ENCODE measurements around the gene C20orf141.
A peak's percentile ranks its signal among the peaks of the same experiment; 100 is the strongest.
"Not testable (repeated sequence)": the region's sequence is repeated elsewhere in the genome, so short reads cannot be mapped to it uniquely, and the experiment has no call there.

C20orf141 gene

DNA sequence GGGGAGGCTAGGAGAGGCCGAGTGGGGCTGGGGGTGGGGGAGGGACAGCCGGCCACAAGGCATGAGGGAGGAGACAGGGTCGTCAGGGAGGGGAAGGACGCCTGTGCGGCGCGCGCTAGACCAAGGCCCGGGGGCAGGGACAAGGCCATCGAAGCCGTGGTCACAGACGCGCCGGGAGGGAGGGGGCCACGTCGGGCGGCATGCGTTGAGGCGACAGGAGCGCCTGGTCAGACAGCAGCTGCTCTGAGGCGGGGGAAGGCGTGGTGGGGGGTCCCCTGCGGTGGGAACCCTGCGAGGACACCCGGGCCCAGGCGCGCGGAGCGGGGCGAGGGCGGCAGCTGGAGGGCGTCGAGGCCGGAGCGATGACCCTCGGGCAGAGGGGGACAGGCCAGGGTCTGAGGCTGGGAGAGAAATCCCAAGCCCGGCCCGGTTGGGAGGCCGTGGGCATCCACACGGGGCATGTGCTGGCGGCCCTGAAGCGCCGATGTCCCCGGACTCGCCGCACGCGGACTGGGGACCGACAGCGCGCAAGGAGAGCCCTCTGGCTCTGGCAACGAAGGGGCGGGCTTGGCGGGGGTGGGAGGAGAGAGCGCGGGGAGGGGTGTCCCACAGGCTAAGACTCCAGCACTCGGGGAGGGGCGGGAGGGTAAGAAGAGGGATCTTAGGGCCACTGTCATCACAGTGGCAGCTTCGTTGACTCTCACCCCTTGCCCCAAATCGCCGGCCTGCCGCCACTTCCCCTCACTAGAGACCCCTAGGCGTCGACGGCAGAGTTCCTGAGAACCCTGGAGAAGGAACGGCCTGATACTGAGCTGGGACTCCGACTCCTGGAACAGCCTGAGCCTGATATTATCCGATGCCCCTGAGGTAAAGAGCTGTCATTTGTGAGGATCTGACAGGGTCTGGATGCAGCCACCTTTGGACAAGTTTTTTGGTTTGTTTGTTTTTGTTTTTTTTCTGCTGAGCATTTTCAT, 6.4 kb downstream of the C20orf141 start:
- DNase-seq: no peak

DNA sequence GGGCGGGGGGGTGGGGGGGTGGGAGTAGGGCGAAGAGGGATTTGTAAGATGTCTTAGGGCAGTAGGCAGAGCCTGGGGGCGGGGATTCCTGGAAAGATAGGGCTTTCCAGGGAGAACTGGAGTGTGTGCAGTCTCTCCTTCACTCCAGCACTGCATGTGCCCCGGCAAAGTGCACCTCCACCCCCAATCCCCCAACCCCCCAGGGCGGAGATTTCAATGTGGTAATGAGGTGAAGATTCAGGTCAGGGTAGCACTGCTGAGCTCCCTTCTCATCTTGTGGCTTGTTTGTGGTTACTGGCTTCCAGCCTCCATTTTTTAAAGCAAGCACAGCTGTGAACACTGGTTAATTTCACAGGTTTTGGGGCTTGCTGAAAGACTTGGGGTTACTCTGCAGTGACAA, 7.3 kb downstream of the C20orf141 start:
- peak; percentile 31 for DNase-seq

DNA sequence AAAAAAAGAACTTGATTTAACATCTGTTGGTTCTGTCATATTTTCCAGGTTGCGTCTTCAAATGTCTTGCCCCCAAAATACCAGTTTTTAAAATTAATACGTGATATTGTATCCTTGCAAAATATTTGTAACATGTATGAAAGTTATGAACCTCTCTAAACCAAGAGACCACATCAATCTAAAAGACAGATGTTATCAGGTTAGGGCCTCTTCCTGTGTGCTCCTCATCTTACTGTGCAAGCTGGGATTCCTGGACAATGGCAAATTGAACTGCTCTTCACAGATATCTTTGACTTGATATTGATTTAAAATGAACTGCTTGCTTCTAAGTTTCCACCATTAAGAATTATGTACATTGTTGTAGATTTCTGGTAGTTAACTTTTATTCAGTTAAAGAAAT, 11.0 kb downstream of the C20orf141 start:
- DNase-seq: no peak

DNA sequence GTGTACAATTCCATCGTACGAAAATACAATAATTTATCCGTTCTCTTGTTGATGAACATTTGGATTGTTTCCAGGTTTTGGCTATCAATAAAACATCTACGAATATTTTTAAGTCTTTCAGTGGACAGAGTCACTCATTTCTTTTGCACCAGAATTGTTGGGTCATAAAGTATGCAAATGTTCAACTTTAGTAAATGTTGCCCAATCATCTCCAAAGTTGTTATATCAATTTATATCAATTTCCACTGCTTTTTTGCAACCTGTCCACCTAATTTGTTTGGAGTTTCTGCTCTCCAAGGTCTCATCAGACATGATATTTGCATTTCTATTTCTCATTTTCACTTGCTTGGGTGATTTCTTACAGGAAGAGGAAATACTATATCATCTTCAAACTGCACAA, 11.9 kb downstream of the C20orf141 start:
- no peak for DNase-seq

DNA sequence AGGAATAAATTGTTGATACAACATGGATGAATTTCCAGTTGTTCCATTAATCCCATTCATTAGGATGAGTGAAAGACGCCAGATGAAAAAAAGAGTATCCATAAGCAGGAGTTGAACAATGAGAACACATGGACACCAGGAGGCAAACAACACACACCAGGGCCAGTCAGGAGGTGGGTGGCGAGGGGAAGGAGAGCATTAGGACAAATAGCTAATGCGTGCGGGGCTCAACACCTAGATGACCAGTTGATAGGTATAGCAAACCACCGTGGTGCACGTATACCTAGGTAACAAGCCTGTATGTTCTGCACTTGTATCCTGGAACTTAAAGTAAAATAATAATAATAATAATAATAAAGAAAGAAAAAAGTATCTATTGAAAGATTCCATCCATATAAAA, 14.6 kb downstream of the C20orf141 start:
- no peak for DNase-seq

DNA sequence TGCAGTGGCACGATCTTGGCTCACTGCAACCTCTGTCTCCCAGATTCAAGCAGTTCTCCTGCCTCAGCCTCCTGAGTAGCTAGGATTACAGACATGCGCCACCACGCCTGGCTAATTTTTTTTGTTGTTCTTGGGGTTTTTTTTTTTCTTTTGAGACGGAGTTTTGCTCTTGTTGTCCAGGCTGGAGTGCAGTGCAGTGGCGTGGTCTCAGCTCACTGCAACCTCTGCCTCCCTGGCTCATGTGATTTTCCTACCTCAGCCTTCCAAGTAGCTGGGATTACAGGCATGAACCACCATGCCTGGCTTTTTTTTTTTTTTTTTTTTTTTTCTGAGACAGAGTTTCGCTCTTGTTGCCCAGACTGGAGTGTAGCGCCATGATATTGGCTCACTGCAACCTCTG, 16.4 kb downstream of the C20orf141 start:
- not testable (repeated sequence) for DNase-seq

DNA sequence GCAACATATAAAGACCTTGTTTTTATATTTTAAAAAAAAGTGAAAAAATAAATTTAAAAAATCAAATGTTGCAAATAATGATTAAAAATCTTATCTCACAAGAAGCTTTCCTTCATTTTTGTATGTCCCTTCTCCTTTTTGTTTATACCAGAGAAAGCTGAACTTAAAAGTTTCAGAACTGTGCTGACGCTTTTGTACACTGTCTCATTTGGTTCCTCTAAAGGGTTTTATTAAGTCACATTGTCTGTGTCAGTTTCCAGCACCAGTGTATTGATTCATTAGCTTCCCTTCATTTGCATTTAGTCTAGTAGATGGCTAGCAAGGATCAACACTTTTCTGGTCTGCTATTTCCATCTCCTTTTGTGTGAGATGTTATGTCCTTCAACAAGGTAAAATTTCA, 19.0 kb downstream of the C20orf141 start:
- no peak for DNase-seq

DNA sequence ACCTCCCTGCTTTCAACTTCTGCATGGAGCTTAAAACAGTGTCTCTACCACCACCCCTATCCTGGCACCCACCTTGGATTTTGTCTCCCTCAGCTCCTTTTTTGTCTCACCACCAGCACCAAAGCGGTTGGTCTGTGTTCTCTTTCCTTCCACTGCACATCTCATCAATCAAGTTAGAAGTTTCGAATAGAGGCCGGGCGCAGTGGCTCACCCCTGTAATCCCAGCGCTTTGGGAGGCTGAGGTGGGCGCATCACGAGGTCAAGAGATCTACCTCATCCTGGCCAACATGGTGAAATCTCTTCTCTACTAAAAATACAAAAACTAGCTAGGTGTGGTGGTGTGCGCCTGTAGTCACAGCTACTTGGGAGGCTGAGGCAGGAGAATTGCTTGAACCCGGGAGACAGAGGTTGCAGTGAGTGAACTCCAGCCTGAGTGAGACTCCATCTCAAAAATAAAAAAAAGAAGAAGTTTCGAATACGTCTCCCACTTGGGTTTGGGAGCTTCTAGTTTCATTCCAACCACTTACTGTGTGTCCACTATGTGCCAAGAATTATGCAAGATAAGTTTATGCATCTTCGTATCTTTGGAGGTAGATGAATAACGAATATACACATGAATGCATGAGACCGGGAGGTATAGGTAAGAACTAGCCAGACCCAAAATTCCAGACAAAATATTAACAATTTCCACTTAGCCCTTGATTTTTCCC, 19.8 kb downstream of the C20orf141 start:
- DNase-seq: no peak

DNA sequence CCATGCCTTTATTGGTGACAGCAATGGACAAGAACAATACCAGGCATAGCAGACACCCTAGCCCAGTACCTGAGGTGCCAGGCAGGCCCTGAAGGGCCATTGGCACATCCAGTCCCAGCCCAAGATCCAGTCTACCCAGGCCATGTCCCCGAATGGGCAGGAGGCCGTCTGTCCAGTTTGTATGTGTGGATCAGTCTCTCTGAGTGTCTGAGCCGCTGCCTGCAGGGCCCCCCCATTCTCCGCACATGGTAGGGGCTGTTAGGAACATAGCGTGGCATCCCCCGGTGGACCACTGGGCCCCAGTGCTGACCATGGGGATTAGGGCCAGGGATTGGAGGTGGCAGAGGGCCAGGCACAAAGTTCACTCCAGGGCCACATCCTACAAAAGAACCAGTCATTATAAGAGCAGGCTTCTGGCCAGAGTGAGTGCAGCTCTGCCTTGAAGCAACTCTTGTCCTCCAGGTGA, 20.6 kb downstream of the C20orf141 start:
- DNase-seq: no peak

DNA sequence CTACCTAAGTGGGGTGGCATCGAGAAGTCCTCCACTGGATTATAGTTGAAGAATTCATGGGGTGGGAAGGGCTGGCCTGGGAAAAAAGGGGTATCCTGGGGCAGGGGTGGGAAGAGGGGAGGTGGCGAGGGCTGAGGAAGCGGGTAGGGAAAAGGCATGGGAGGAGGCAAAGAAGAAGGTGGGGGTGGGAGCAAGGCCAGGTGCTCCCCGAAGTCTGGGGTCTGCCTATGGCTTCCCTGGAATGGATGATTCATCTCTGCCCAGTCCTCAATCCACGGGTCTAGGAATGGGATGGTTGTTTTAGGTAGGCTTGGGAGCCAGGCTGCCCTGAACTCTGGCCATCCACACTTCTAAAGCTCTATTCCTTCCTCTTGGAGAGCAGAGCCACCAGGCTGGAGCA, 21.2 kb downstream of the C20orf141 start:
- no peak for DNase-seq

DNA sequence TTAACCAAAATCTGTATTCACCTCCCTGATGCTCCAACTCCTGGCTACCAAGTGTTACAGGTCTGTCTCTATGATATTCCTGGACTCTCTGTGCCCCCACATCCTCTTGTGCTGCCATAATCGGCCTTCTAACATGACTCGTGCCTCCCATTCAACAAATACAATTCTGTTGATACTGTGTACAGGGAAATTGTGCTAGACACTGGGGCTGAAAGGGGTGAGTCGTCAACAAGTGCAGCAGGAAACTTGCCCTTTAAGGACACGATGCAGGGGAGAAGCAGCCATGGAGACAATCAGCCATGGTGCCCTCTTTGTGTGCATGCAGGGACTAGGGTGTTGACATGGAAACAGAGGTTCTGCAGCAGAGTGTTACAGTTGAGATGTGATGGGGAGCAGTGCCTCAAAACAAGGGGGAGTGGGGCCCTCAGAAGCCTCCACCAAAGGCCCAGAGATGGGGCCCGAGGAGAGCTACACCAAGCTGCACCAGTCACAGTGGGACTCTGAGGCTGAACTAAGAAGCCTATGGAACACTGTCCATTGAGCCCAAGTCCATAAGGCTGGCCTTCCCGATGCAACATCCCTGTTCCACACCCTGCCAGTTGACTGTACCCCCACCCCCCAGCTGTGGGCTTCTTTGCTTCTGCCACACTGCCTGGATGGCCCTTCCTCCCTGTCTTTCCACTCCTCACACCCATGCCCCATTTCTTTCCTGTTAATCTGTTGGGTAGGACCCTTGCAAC, 22.6 kb downstream of the C20orf141 start:
- no peak for DNase-seq

DNA sequence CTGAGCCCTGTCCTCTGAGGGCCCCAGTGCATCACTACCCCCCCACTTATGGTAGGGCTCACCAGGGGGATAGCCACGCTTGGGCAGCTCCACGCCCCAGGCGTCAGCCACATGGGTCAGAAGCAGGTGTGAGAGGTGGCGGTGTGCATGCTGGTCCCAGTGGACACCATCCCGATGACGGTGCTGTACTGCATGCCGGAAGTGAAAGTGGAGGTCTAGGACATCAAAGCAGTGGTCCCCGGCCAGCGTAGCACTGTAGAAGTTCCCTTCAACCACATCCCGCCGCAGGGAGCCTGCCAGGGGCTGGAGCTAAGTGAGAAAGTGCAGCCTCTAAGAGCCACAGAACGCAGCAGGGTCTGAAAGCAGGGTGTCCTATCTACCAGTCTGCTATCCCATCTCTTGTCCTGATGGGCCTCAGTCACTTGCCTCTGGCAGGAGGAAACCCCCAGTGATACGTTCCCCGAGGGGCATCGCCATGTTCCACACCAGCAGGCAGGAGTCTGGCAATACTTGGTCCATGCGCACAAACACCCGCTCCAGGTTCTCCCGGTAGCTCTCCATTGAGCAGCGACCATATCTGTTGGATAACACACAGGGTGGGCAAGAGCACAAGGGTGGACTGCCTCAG, 23.5 kb downstream of the C20orf141 start:
- no peak for DNase-seq

DNA sequence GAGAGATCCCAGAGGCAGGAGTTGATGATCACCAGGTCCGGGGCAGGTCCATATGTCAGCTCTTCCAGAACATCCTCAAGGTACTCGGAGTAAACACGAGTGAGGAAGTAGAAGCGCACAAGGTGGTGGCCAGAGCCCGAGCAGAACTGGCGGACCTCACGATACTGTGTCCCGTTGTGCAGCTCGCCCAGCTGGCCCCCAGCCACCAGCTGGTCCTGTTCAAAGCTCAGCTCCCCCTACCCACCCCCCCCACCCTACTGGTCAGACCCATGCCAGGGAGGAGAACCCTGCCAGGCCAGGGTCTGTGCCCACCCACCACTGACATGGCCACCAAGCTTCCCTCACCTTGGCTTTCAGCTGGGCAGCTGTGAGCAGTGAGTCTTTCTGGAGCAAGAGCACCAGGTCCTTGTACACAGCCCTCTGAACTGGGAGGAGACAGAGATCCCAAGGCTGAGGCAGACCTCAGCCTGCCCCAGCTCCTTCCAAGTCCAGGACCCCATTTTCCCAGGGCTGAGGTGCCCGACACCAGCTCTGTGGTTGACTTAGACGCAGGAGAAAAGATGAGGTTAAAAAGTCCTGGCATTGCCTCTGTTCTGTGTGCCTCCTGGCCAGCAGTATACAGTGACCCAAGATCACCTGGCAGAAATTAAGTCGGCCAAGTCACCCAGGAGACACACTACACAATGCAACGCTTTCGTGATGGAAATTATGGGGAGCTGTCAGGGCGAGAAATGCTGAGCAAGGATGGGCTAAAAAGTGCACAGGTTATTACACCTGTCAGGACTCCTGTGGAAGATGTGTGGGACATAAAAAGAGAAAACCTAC, 24.3 kb downstream of the C20orf141 start:
- no peak for DNase-seq

DNA sequence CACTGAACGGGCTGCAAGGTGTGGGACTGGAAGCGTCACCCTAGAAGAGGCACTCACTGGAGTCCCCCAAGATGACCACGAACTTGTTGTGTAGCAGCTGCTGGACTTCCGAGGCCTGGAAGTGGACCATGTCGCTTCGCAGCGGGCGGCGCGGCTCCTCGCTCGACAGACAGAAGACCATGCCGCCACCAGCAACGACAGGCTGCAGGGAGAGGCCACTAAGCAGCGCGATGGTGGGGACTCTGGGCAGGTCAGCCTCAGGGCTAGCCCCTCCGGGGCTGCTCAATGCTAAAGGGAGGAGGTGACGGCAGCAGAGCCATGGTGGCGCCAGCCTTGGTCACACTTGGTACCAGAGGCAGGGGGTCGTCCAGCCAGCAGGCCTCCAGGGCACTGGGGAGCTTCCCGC, 24.9 kb downstream of the C20orf141 start:
- DNase-seq: no peak

DNA sequence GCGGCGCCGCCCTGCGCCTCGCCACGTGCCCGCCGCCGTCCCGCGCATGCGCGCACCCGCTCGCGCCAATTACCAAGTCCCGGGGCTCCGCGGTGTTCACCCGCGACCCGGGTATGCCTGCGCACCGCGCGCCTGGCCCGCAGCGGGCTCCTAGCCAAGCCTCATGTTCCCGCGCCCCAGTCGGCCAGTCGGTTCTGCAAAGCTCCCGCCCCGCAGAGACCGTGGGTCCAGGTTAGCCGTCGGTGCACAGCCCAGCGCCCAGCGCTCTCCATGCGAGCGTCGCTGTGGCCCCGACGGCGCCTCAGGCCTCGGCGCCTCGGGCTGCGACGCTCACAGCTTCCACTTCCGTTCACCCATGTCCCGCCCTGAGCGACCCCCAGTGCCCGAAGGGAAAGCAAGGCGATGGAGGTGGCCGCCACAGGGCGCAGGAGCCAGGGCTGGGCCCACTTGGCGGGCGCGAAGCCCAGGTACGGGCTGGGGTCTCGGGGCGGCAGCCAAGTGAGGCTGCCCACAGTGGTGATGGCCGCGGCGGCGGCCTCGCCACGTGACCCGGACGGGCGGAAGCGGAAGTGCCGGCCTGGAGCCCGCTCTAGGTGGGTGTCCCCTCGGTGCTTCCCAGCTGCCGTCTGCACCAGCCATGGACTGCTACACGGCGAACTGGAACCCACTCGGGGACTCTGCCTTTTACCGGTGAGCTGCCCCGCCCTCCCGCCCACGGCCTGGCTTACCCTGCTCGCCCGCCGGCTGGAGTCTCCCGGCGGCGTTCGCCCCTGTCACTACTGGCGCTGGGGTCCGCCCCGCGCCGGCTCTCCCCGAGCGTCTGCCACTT, 25.6 kb downstream of the C20orf141 start, which contains the start of the genes PCED1A and VPS16:
Gene PCED1A (minus strand): TSS at position 518 of the 829 bp plus-strand sequence. CDS start 743 bp downstream, outside the sequence.
Gene VPS16 (plus strand): TSS at position 608 of the 829 bp plus-strand sequence. CDS start 30 bp downstream, at position 638.
- peak; percentile 89 for DNase-seq

DNA sequence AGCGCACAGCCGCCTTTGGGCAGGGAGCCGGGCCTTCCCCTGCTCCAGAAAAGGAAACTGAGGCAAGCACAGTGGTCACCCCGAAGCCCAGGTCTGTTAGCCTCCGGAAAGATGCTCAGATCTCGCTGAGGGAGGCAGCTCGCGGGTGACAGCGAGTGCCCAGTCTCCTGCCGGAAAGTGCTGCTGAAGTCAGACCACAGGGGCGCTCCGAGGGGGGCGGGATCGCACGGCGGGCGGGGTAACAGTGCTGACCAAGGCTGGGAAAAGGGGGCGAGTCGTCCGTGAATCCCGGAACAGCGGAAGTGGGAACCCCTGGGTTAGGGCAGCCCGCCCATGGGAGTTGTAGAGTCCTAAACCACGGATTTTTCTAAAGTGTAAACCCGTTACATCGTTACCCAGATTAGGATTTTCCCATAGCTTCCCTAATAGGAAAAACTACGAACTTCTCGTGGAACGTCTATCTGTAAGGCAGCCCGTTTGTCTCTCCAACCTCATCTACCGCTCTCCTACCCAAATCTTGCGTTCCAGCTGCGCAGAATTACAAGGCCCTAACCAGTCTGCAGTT, 26.3 kb downstream of the C20orf141 start:
- peak; percentile 68 for DNase-seq

DNA sequence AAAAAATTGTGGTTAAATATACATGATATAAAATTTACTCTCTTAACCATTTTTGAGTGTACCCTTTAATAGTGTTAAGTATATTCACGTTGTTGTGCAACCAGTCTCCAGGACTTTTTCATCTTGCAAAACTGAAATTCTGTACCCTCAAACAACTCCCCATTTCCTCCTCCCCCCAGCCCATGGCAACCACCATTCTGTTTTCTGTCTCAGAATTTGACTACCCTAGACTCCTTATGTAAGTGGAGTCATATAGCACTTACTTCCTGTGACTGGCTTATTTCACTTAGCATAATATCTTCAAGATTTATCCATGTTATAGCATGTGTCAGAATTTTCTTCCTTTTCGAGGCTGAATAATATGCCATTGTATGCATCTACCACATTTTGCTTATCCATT, 30.8 kb downstream of the C20orf141 start:
- DNase-seq: no peak

DNA sequence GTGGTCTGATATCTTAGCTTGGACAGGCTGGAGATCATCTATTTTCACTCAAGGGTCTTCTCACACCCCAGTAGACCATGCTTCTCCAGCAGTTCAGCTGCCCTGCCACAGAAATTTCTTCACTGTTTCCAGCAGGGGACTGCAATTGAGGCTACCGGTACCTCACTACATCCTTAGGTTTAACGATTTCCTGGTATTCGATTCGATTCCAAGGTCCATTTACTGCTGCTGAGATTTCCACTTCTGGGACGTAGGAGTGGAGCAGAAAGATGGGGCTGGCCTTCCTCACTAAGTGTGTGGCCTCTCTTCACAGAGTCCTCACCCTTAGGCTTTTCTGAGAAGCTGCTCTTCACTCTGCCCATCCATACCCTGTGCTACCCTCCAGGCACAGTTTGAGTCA, 31.9 kb downstream of the C20orf141 start:
- no peak for DNase-seq

DNA sequence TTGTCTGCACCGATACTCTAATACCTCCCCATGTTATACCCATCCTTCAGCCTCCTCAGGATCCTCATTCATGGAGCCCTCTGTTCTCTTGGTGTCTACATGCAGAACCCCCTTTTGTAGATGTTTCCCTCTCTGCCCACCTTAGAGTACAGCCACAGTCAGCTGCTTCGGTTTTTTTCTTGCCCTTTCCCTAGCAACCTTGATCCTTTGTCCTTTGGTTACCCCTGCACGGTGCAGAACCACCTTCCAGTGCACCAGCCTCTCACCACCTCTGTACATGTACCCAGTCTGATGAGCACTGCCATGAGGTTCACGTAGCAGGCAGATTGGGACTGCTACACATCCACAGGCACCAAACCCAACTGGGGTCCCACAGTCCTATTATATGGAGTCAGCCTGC, 33.0 kb downstream of the C20orf141 start:
- no peak for DNase-seq

DNA sequence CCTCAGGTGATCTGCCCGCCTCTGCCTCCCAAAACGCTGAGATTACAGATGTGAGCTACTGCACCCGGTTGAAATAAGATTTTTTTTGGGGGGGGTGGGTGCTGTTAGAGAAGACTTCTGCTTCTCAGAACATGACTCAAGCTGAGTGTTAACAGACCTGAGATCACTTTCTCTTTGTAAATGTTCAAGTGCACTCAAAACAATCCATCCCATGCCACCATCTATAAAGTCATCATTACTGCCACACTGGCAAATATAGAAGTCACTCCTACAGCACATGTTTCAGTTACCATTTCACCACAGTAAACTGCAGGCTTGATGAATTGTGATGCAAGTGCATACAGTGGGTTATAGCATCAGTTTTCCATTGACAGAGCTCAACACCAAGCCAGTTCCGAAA, 34.7 kb downstream of the C20orf141 start:
- no peak for DNase-seq

Data from fibroblast of skin of scalp (primary cell).